Caco-2 (cell line): ENCODE results near the gene RILPL1. TPM values are rescaled to one million over a fixed set of nuclear protein-coding genes. Genes with fewer than 3 reads are reported as not detected.
"Not testable (repeated sequence)": the region's sequence is repeated elsewhere in the genome, so short reads cannot be mapped to it uniquely, and the experiment has no call there.

ENCODE experiments used
- BruUV-seq: library from RNA; stranded (reverse); fragments of 400-500 nt; replicated peaks from 2 replicates; lab custom pipeline; 2021; lab: Mats Ljungman, UMichigan
- CTCF ChIA-PET: fragments of 300-600 bp; sonication (Branson Sonifier 250); formaldehyde crosslinking; loops from one replicate; lab custom pipeline; 2022; ENCODE audit warnings: antibody characterized with exemption; lab: Charles Lee
- POLR2A ChIA-PET: fragments of 300-600 bp; sonication (Branson Sonifier 250); formaldehyde crosslinking; loops from one replicate; lab custom pipeline; 2022; ENCODE audit warnings: antibody characterized with exemption; lab: Charles Lee
- DNase-seq, 2 experiments: peaks; one replicate each; pipeline versions ENCODE4 v3.0.0 to v3.0.0-alpha.2; 2020 to 2022
- H3K27me3 ChIP-seq: replicated peaks from 2 replicates; pipeline ENCODE4 v1.6.0; 2011; ENCODE audit warnings: low read length; ENCODE audit not compliant: control insufficient read depth, insufficient read depth
- H3K36me3 ChIP-seq: 2 replicates; pipeline ENCODE4 v1.5.1; 2011; ENCODE audit warnings: low read length; ENCODE audit not compliant: control insufficient read depth, insufficient read depth
- H3K4me1 ChIP-seq: fragments of 250-450 bp; sonication (Bioruptor Pico); 2 replicates; pipeline ENCODE4 v1.5.1; 2020; ENCODE audit warnings: mild to moderate bottlenecking
- H3K4me3 ChIP-seq: 2 replicates; pipeline ENCODE4 v1.5.1; 2011; ENCODE audit warnings: low read depth, mild to moderate bottlenecking, control low read depth, low read length
- H3K9me3 ChIP-seq: fragments of 250-450 bp; sonication (Bioruptor Pico); 2 replicates; pipeline ENCODE4 v1.5.1; 2020; ENCODE audit warnings: mild to moderate bottlenecking, moderate library complexity
- H3K27ac Mint-ChIP-seq: one replicate; pipeline ENCODE4 v1.8.0; 2022; ENCODE audit warnings: mixed read lengths; ENCODE audit not compliant: unreplicated experiment
- H3K27me3 Mint-ChIP-seq: one replicate; pipeline ENCODE4 v1.8.0; 2022; ENCODE audit warnings: mixed read lengths; ENCODE audit not compliant: insufficient read depth, unreplicated experiment
- H3K36me3 Mint-ChIP-seq: one replicate; pipeline ENCODE4 v1.8.0; 2022; ENCODE audit warnings: mild to moderate bottlenecking, mixed read lengths; ENCODE audit not compliant: insufficient read depth, unreplicated experiment
- H3K4me1 Mint-ChIP-seq: one replicate; pipeline ENCODE4 v1.8.0; 2022; ENCODE audit warnings: low read depth, mixed read lengths; ENCODE audit not compliant: unreplicated experiment
- H3K4me3 Mint-ChIP-seq: one replicate; pipeline ENCODE4 v1.8.0; 2022; ENCODE audit warnings: mild to moderate bottlenecking, moderate library complexity, mixed read lengths; ENCODE audit not compliant: unreplicated experiment
- H3K9me3 Mint-ChIP-seq: one replicate; pipeline ENCODE4 v1.8.0; 2022; ENCODE audit warnings: mixed read lengths; ENCODE audit not compliant: unreplicated experiment
- CTCF ChIP-seq, 2 experiments: fragments of 200-600 bp in 1 of 2; IDR thresholded peaks; 1 replicate in 1 of 2; 2 replicates in 1 of 2; pipeline versions ENCODE4 v1.5.1 to v1.8.0; 2011 to 2022; ENCODE audit warnings: antibody characterized with exemption in 1 of 2, control low read depth in 1 of 2, inconsistent platforms in 1 of 2, low read depth in 1 of 2, low read length in 1 of 2, mild to moderate bottlenecking in 1 of 2, moderate library complexity in 1 of 2; ENCODE audit not compliant: insufficient read depth in 1 of 2, severe bottlenecking in 1 of 2, unreplicated experiment in 1 of 2
- intact Hi-C: fragments of 100-400 bp; cut with micrococcal nuclease; formaldehyde crosslinking; loops from one replicate; pipeline ENCODE4 v1.10.0; 2022; ENCODE audit not compliant: unreplicated experiment
- total RNA-seq: library from RNA; stranded (reverse); gene quantifications from 2 replicates; pipeline ENCODE4 v1.2.3, GENCODE V29; 2022

The RILPL1 gene
- total RNA-seq, 1 experiment from 2014 or later = 16.2 TPM

GRCh38 chr12:123497065-123497464 is 36.5 kb downstream of the RILPL1 start:
- H3K4me3 Mint-ChIP-seq = no peak overlapping the region
- H3K9me3 Mint-ChIP-seq = no peaks in the 10 kb centered on the region
- DNase-seq = no peak
- BruUV-seq = no TSS peak
- no peaks in the 10 kb centered on the region for H3K27me3 ChIP-seq
- H3K27me3 Mint-ChIP-seq = no peaks in the 10 kb centered on the region
- no peak overlapping the region for H3K27ac Mint-ChIP-seq
- peaks cover 17% of the 10 kb centered on the region for H3K36me3 Mint-ChIP-seq
- no peak overlapping the region for H3K4me3 ChIP-seq
- no peaks in the 10 kb centered on the region for H3K9me3 ChIP-seq
- no peak for TF ChIP-seq CTCF (IDR thresholded peaks at IDR 0.05; ENCODE audit: insufficient read depth in 1 of 2, low read depth in 1 of 2, low read length in 1 of 2, severe bottlenecking in 1 of 2, unreplicated experiment in 1 of 2)
- intact Hi-C loops = no loop called here
- POLR2A ChIA-PET = no interaction called here
- H3K36me3 ChIP-seq = no peaks in the 10 kb centered on the region
- H3K4me1 Mint-ChIP-seq = peaks cover 13% of the 10 kb centered on the region
- peaks cover 18% of the 10 kb centered on the region; the same call in 1 of the 2 replicates for H3K4me1 ChIP-seq
- CTCF ChIA-PET = no interaction called here

GRCh38 chr12:123494124-123494851 is 39.2 kb downstream of the RILPL1 start:
- H3K4me1 Mint-ChIP-seq = peaks cover 21% of the 10 kb centered on the region
- H3K9me3 Mint-ChIP-seq = no peaks in the 10 kb centered on the region
- H3K36me3 ChIP-seq = no peaks in the 10 kb centered on the region
- BruUV-seq = no TSS peak
- peaks cover 16% of the 10 kb centered on the region for H3K36me3 Mint-ChIP-seq
- ChIA-PET CTCF (interaction anchor here (0.6 to 1.4 kb wide), 2 partner anchors 13 to 107 kb away, joined by 3 to 5 read pairs; partner anchors contain the start of gene DDX55), POLR2A (no interaction called here)
- TF ChIP-seq CTCF (IDR thresholded peaks at IDR 0.05; ENCODE audit: insufficient read depth in 1 of 2, low read depth in 1 of 2, low read length in 1 of 2, severe bottlenecking in 1 of 2, unreplicated experiment in 1 of 2) = no peak
- no peak overlapping the region for H3K4me3 ChIP-seq
- no peaks in the 10 kb centered on the region for H3K27me3 ChIP-seq
- peak overlapping the region; percentile 48 for H3K27ac Mint-ChIP-seq
- H3K4me1 ChIP-seq = peaks cover 36% of the 10 kb centered on the region
- H3K4me3 Mint-ChIP-seq = no peak overlapping the region
- intact Hi-C loops = no loop called here
- H3K27me3 Mint-ChIP-seq = no peaks in the 10 kb centered on the region
- H3K9me3 ChIP-seq = no peaks in the 10 kb centered on the region
- DNase-seq = no peak

- H3K27me3 ChIP-seq, H3K4me3 ChIP-seq, BruUV-seq, H3K27me3 Mint-ChIP-seq, H3K36me3 ChIP-seq, H3K4me3 Mint-ChIP-seq, DNase-seq, H3K9me3 Mint-ChIP-seq, H3K9me3 ChIP-seq, intact Hi-C loops, POLR2A ChIA-PET: not testable (repeated sequence)
- peaks cover 41% of the 10 kb centered on the region for H3K4me1 ChIP-seq
- H3K4me1 Mint-ChIP-seq = peaks cover 30% of the 10 kb centered on the region
- CTCF ChIA-PET = interaction anchor here (0.6 kb wide), 2 partner anchors 15 to 44 kb away, joined by 4 to 6 read pairs; no protein-coding TSS in a partner anchor
- H3K27ac Mint-ChIP-seq = peak overlapping the region; percentile 48
- peaks cover 24% of the 10 kb centered on the region for H3K36me3 Mint-ChIP-seq
These were observed 41.0 kb downstream of the RILPL1 start for GRCh38 chr12:123492339-123493039.
